ENCODE measurements around the gene P4HA2. TPM values are rescaled to one million over a fixed set of nuclear protein-coding genes. Genes with fewer than 3 reads are reported as not detected.

The P4HA2 gene
- total and polyA plus RNA-seq, 9 of the 15 experiments (the other 6 are each of a cell fraction or from before 2014, with no cell fraction given), result 9.6 to 50.0 (median 12.7) TPM

GRCh38 chr5:132205385-132206125 is 22.1 kb downstream of the P4HA2 start:
- ChIA-PET CTCF (ENCODE audit: low intra/inter-chr PET ratio) (no interaction called here), POLR2A (interaction anchor here (0.6 to 1.7 kb wide), 4 partner anchors 9 to 296 kb away, joined by 3 to 10 read pairs (median 3); no protein-coding TSS in a partner anchor)
- peaks cover 20% of the 10 kb centered on the region; the same call in 2 of the 3 replicates for H3K36me3 ChIP-seq (ENCODE audit: control insufficient read depth, insufficient read depth, low read length)
- in situ Hi-C loops (cut with MboI) (no loop called here), intact Hi-C loops (cut with micrococcal nuclease) (no loop called here)
- H3K4me1 ChIP-seq (replicated peaks in 1 of 2; ENCODE audit: control insufficient read depth in 2 of 2, insufficient read depth in 2 of 2, low read length in 2 of 2), result no peaks in the 10 kb centered on the region
- no TSS peak for BruUV-seq (replicated peaks)
- DNase-seq (ENCODE audit: extremely low read depth in 1 of 4, low spot score in 3 of 4), result no peak
- H3K27me3 ChIP-seq (ENCODE audit: control insufficient read depth in 2 of 2, insufficient read depth in 2 of 2, low read length in 2 of 2), result no peaks in the 10 kb centered on the region
- H3K9me1 ChIP-seq (ENCODE audit: control insufficient read depth, insufficient read depth, low read length), result no peaks in the 10 kb centered on the region
- no peaks in the 10 kb centered on the region for H3K79me2 ChIP-seq (ENCODE audit: control insufficient read depth, insufficient read depth, low read length)
- H3K9me3 ChIP-seq (replicated peaks; ENCODE audit: control insufficient read depth, insufficient read depth, low read depth, low read length), result no peaks in the 10 kb centered on the region
- H3K27ac ChIP-seq (ENCODE audit: extremely low read depth, low read depth, low read length), result no peak overlapping the region
- H2AFZ ChIP-seq (ENCODE audit: low read depth, low read length), result no peak overlapping the region
- H3K4me3 ChIP-seq, result no peak overlapping the region
- H4K20me1 ChIP-seq (replicated peaks; ENCODE audit: control insufficient read depth, insufficient read depth, low read length), result no peaks in the 10 kb centered on the region
- FAIRE-seq, result no peak
- peak overlapping the region in 1 of 2 experiments; percentile 61; a peak in 2 of 4 replicates for H3K9ac ChIP-seq (ENCODE audit: insufficient read depth in 1 of 2, low read depth in 2 of 2, low read length in 2 of 2)
- ATAC-seq, result no peak
- H3K4me2 ChIP-seq (ENCODE audit: insufficient read depth, low read length), result no peak overlapping the region
- no peak for TF ChIP-seq BMI1 (IDR thresholded peaks at IDR 0.05; ENCODE audit: low read length)
- no peak for TF ChIP-seq MAFG (tag; conservative IDR thresholded peaks at IDR 0.05)
- TF ChIP-seq ZNF197 (CRISPR knock-in tag; IDR thresholded peaks at IDR 0.05; ENCODE audit: low read depth), result no peak
- TF ChIP-seq ZNF764 (CRISPR knock-in tag; IDR thresholded peaks at IDR 0.05; ENCODE audit: low read depth), result no peak
- 28% methylated on average over 5 of the region's 5 CpGs for WGBS (ENCODE audit: insufficient coverage, low coverage, missing lambda C conversion rate)

All from K562 (cell line).